CD4-positive, alpha-beta T cell treated with Interleukin-12 subunit alpha and Interleukin-12 subunit beta, for 1 hour (primary cell): Measurements from ENCODE around the gene ZNF154.

Experiments
- DNase-seq: peaks from one replicate; pipeline ENCODE4 v3.0.0-alpha.2; 2020

Gene ZNF154

DNA sequence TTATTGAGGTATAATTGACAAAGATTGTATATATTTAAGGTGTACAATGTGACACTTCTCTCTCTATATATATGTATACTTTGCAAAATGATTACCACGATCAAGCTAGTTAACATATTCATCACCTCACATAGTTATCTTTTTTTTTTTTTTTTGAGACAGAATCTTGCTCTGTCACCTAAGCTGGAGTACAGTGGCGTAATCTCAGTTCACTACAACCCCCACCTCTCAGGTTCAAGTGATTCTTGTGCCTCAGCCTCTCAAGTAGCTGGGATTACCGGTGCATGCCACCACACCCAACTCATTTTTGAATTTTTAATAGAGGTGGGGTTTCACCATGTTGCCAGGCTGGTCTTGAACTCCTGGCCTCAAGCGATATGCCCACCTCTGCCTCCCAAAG is 36.5 kb downstream of the ZNF154 start:
- DNase-seq: no peak

DNA sequence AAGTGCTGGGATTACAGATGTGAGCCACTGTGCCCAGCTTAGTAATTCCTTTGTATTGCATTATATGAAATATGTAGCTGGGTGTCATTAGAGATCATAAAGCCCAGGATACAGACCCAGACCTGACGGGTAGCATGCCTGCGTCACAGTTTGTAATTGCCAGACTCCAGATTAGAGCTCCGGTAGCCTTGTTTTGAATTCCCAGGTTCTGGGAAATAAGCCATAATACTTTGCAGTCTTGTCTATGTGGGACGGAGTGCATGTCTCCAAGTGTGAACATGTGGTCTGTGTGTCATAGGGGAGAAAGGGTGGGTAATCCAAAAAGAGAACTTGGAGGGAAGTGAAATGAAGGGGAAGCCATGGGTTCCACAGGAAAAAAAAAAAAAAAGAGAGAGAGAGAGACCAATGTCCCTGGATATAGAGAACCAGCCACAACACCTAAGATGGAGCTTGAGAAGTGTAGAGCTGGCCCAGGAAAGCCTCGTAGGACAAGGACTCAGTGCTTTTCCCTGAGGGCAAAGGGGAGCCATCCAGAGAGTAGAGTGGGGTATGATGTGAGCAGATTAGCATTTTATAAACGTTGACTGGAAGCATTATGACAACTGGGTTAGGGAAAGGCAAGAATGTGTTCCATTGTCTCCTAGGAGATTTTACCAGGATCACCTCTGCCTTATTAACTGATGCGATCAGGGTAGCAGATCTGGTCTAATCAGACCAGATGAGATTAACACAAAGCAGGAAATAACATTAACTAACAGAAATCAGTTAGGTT is 37.7 kb downstream of the ZNF154 start:
- no peak for DNase-seq

DNA sequence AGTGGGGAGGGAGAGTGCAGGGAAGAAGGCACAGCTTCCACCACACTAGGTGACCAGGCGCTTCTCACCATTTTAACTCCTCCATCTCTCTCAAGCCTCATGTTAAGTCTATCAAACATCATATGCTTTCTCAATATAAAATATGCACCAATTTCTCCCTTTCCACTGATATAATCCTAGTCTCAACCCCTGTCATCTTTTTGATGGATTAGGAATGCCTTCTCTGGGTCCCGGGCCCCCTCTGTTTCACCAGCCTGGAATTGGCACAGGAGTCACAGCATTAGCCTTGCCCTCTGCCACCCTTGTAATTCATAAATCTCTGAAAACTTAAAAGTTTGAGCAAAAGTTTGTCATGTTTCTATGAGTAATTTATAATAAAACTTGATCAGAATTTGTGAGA is 40.4 kb downstream of the ZNF154 start, which contains the start of gene ZSCAN4:
Gene ZSCAN4, plus strand, starts transcription at position 301 of the 400 bp plus-strand sequence. CDS start 7,211 bp downstream, outside the sequence.
- DNase-seq: no peak

DNA sequence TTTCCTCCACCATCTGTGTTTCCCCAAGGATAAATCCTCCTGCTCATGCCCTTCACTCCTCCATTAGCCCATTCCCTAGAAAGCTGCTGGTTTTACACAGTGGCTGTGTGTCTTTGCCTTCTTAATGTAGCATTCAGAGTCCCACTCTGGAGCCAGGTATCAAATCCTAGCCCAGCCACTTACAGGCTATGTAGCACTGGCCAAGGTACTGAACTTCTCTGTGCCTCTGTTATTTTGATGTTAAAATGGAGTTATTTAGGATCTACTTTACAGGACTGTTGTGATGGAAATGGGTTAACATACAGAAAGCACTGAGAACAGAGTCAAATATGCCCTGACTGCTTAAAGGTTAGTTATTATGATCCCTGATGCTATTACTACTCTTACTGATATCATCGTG is 41.8 kb downstream of the ZNF154 start:
- DNase-seq: no peak

DNA sequence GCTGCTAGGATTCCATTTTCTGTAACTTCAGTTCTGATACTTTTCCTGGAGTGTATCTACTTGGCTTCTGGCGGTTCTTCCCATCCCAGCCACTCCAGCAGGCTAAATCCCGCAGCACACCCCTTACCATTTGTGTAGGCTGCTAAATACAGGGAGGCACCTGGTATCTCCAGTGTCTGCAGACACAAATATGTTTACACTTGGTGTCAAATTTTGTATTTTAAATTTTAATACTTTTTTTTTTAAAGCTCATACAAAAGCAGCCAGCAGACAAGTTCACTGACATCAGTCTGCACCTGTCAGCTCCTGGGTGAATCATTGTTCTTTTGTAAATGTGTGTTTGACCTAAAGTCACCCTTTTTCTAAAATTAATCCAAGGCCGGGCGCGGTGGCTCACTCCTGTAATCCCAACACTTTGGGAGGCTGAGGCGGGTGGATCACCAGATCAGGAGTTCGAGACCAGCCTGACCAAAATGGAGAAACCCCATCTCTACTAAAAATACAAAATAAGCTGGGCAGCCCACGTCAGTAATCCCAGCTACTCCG is 43.7 kb downstream of the ZNF154 start:
- DNase-seq: no peak

DNA sequence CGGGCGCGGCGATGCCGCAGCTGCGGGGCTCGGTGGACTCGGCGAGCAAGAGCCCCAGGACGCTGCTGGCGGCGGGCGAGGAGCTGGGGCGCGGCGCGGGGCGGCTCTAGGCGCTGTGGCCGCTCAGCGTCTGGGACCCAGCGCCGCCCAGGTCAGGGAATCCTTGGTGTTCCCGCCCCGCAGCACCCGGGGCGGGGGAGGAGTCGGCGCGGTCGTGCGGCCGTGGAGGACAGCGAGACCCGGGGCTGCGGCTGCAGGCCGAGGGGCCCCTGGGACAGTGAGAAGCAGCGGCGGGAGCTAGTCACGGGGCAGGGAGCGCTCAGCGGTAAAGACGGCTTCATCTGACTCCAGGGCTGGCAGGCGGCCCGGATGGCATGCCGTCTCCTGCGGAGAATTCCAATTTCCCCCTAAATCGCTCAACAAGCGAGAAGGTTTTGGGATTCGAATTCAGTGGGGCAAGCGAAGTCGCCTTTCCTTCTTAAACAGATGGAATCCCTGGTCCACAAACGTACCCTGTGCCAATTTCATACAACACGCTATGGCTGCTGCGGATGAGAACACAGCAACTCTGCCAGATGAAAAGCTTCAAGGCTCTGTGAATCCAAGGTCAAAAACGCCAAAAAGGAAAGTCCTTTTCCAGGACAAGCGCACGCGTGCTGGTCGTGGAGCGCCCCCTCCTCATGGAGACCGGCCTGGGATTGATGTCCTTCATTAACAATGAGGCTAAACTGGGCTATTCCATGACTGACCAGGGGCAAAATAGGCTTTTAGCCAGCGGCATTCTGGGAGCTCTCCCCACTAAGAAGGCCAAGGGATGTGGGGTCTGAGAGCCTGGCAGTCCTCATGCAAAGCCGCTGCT is 44.5 kb downstream of the ZNF154 start:
- DNase-seq: peak; percentile 1

DNA sequence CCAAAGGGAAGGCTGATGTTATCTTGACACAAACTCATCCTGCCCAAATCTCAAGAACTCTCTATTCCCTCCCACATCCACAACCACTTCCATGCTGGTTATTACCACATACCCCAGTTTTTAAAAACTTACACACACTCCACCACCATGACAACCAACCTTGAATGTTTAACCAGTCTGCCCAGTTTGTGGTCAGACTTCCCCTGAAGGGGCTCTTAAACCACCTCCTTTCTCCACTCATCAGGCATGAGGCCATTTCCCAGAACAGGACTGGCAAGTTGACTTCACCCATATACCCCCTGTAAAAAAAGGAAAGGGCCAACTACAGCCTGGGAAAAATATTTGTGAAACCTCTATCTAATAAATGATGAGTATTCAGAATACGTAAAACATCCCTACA is 52.7 kb downstream of the ZNF154 start:
- no peak for DNase-seq

DNA sequence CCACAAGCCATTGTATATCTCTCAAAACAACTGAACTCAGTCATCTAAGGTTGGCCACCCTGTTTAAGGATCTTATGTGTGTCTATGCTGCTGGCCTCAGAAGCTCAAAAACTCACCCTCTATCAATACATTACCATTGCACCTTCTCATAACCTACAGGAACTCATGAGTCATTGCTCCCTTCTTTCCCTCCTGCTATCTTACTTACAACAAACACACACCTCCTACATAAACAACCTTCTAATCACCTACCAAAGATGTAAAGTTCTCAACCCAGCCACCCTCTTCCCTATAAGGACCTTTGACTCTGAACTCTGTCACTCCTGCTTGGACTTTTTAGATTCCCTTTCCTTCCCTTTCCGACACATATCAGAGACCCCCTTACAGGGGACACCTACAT is 53.6 kb downstream of the ZNF154 start:
- no peak for DNase-seq

DNA sequence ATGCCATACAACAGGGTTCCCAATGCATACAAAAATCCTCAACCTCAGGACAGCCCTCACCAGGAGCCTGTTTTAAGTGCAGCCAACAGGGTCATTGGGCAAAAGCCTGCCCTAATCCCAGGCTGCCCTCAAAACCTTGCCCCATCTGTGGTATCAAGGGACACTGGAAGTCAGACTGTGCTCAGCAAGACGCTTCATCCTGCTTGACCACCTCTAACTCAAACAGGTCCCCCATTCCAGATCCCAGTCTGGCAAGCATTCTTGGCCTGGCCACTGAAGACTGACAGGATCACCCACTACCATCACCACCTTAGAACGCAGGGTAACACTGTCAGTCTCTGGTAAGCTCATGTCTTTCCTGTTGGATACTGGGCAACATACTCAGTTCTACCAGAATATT is 55.3 kb downstream of the ZNF154 start:
- DNase-seq: no peak

DNA sequence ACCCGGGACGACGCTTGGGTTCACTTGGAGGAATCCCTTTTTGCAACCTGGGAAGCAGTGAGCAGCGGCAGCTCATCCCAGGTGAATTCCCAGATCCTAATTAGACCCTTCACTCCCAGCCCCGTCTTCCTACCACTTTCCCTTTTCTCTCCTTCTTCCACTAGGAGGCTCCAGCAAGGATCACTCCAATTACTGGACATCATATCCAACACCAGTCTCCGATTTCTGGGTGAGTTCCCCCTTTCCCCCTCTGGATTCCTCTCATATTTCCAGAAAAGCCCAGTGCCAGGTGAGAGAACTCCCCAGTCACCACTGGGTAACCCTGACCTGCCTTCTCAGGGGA is 57.4 kb downstream of the ZNF154 start:
- DNase-seq: no peak

DNA sequence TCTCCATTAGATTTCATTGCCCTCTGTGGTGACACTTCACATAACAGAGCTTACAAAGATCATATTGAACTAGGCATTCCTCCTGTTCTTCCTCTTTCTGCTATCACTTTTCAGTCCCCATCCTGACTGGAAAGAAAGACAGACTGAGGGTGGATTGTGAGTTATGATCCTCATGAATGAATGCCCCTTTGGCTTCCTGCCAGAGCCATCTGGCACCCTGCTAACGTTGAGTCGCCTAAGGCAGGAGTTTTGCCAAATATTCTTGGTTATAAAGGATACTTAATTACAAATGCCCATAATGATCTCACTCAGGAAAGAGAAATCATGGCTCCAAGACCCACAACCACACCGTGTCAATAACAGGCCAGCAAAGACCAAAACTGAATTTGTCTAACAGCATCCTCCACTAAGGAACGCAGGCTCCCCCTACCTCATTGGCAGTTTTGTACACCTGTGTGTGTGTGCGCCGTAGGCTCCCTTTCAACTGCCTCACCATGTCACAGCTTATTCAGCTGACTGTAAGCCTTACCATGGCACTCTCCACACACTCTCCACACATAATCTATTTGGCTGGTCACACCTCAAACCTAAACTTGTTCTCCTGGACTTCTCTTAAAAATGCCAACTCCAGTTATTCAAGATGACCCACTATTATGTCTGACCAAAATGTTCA is 60.5 kb downstream of the ZNF154 start:
- no peak for DNase-seq
